Left lobe of liver (tissue), 2 donors: ENCODE data around the gene LCN2. TPM values are rescaled to one million over a fixed set of nuclear protein-coding genes. Genes with fewer than 3 reads are reported as not detected.
A peak's percentile ranks its signal among the peaks of the same experiment; 100 is the strongest.

Source experiments
- ATAC-seq: fragments of 200-7000 bp; cut with Tn5 transposase; one replicate; pipeline ENCODE4 v1.9.1; 2020; ENCODE audit warnings: mild to moderate bottlenecking, moderate library complexity
- DNase-seq: peaks from one replicate; pipeline ENCODE4 v3.0.0-alpha.2; 2020; ENCODE audit warnings: low spot score
- total RNA-seq: library from RNA; stranded (reverse); gene quantifications from one replicate; pipeline ENCODE4 v1.2.1, GENCODE V29; 2021
- donor health status: DM: no; HTN: no; CAD: no; lungs with moderate emphysema.
- donor health status: DM: no; HTN: yes; CAD: no.

Gene LCN2
- total RNA-seq, 1 donor from 2014 or later = 2.7 TPM

DNA sequence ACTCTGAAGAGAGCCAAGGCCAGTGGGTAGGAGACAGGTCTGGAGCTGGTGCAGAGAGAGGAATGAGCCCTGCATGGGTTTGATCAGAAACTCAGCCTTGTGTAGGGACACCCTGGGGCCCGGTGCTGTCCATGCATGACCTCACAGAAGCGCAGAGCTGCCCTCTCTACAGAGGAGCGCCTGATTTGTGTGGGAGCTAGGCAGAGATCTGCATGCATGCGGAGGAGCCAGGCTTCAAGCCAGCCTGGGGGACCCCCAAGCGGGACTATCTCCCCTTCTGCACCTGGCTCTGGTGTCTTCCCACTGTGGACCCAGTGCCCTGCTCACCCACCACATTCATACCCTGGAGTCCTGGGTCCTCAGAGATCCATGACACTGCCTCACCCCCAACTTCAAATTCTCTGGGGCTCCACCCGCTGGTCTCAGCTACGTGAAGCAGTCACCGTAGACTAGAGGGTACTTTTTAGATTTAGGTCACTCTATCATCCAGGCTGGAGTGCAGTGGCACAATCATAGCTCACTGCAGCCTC, 2.6 kb upstream of the LCN2 start:
- ATAC-seq (no peak), DNase-seq (no peak)

DNA sequence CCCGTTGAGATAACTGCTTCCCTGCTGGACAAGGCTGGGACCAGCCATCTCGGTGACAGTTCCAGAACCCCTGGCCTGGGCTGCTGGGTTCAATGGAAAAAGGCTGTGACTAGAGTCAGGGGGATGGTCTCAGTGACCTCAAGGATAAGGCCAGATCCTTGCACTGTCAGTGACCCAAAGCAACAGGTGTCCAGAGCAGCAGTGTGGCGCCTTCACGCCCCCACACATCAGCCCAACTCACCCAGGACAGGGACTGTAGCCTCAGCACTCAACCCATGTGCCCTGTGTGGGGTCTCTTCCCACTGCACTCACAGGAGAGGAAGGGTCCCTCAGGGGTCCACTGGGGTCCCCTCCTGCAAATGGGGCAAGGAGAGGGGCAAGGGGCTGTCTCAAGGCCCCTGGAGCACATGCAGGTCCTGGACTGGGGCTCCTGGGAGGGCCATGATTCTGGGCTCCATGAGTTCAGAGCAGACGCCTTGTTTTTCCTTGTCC, 698 bp upstream of the LCN2 start:
- DNase-seq (no peak), ATAC-seq (peak; percentile 3)

DNA sequence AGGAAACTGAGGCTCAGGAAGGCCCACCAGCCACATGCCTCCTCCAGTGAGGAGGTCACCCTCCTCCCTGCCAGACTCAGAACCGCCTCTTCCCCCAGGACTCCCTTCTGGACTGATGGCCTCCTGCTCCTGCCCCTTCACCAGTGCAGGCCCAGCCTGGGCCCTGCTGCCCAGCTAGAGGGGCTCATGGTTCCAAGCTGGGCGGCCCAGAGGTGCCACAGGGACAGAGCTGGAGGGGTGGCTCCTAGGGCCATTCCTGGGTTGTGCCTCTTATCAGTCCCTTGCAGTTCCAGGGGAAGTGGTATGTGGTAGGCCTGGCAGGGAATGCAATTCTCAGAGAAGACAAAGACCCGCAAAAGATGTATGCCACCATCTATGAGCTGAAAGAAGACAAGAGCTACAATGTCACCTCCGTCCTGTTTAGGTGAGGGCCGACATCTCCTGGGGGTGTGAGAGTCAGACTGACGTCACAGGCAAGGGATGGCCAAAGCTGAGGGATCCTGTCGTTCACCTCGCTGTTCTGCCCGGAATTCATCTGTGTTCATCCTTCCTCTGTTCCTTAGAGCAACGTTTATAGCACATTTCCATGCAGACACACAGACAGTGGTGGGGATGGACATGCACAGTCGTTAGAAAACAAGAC, 819 bp downstream of the LCN2 start:
- no peak for ATAC-seq
- DNase-seq = no peak

DNA sequence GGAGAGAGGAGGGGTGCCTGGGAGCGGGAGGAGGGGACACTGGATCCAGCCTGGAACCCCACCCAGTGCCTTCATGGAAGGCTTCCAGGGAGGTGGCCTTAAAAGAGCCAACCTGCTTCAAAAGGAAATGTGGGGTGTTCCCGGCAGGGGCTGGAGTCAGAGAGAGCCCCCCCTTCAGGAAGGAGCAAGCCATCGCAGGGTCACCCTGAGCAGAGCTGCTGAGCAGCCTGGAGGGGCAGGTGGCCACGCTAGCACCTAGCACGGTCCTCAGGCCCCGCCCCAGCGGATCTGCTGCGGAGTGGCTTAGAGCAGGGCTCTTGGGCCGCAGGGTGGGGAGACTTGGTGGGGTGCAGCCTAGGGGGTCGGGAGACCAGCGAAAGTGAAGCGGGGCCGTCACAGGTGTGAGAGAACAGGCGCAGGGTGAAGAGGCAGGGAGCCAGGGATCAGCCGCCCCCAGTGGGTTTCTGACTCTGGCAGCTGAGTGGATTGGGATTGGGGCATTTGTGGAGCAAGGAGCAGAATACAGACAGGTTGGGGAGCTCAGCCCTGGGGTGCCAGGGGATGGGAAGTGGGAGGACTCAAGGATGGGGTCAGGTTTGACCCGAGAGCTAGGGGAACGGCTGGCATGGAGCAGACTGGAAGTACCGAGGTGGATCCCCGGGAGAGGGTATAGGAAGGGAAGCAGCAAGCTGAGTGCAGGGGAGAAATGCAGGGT, 1.5 kb downstream of the LCN2 start:
- no peak for DNase-seq
- no peak for ATAC-seq

DNA sequence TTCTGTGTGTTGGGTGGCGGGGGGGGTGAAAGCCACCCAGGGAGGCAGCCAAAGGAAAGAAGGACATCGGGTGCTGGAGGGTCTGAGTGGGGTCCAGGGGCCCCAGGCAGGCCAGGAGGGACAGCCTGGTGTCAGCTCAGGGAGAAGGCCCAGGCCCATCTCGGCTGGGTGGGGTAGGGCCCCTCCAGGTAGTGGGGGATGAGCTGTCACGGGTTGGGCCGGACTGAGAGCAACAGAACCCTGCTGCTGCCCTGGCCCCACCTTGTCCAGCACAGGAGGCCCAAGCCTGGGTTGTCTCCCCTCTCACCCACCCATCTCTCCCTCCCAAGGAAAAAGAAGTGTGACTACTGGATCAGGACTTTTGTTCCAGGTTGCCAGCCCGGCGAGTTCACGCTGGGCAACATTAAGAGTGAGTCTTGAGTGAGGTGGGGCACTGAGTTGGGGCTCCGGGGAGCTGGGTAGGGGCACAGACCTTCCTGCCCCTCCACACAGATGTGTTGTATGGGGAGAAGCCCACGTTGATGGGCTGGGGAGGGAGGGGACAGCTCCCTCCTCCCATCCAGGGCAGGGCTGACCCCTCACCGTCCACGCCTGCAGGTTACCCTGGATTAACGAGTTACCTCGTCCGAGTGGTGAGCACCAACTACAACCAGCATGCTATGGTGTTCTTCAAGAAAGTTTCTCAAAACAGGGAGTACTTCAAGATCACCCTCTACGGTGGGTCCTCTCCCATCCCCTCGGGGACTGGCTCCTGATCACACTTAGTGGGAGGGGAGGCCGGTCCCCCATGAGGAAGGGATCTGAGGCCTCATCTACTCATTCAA, 2.3 kb downstream of the LCN2 start:
- no peak for ATAC-seq
- no peak for DNase-seq

DNA sequence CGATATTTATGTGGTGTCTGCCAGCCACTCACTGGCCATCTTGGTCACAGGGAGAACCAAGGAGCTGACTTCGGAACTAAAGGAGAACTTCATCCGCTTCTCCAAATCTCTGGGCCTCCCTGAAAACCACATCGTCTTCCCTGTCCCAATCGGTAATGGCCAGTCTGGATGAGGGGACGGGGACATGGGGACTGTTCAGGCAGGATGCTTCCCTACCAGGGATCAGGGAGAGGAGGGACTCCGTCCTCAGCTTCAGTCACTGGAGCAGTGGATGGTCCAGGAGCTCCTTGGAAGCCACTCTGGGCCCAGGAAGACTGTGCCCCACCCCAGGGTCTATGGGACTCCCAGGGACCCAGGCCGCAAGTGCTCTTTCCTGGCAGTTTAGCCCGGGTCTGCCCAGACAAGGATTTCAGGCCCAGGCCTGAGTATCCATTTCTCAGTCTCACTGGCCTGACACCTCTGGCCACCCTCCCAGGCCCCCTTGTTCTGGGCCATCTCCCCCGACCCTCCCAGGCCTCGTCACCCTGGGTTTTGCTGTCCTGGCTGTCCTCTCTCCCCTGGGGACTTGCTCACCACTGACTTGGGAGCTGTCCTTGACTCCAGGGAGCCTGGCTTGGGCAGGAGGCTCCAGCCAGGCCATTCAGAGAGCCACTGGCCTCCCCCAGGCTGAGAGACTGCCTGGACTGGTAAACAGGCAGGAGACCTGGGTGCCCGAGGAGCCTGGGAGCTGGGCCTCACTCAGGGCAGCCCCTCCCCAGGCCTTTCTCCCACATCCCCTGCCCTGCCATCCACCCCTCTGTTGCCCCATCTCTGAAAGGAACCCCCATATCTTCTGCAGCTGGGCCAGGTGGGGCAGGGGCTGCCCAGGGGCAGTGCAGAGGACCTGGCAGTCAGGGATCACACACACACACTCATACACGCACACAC, 3.1 kb downstream of the LCN2 start:
- DNase-seq (no peak), ATAC-seq (no peak)

DNA sequence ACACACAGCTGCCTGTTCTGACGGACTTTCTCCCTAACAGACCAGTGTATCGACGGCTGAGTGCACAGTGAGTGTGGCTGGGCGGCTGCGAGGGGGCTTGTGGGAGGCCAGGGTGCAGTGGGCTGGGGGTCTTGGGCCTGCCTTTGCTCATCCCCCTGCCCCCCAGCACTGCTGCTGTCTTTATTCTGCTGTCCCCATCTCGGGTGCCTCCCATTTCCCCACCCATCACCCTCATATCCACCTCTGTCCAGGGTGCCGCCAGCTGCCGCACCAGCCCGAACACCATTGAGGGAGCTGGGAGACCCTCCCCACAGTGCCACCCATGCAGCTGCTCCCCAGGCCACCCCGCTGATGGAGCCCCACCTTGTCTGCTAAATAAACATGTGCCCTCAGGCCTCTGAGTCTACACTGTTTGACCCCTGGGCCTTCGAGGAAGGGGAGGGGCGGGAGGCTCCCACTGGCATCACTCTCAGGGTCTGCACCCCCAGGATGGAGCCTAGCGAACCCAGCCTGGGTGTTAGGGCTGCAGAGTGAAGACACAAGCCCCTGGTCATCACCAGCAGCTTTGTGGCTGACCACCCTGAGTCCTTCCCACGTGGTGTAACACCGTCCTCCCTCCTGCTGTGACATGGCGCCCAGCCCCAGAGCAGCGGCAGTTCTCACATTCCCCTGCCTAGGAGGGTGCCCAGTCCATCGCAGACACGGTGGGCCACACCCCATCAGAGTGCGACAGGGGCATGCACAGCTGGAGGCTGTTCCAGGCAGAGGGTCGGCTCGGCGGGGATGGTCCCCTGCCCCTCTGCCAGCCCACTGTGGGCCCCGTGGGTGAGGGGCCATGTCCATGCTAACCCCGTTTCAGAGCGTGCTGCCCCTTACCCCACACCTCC, 4.0 kb downstream of the LCN2 start:
- DNase-seq = no peak
- ATAC-seq = no peak

DNA sequence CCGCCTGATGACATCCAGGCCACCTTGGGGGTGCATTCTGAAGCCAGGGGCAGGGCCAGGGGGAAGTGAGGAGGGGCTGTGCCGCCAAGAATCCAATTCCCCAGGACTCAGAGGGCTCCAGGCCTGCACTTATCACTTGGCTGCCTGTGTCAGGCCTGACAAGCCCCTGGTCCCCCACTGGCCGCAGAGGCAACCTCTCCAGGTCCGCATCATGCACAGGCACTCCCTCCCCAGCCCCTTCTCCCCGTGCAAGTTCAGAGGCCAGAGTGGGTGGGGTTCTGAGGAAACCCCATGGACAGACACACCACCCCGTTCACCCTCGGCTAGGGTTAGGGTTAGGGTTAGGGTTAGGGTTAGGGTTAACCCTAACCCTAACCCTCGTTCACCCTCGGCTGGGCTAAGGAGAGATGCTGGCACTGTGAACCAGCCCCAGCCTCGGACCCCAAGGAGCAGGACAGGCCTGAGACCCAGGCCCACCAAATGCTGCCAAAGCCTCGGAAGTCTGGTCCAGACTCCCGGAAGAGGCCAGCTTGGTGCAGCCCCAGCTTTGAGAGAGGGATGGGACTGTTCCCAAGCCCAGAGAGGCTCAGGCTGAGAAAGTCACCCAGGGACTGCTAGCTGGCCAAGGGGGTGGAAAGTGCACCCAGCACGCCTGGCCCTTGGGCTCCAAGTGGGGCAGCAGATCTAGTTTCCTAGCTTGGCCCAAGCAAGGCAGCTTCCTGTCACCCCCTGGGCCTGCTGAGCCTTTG, 4.9 kb downstream of the LCN2 start:
- DNase-seq = no peak
- ATAC-seq = no peak

DNA sequence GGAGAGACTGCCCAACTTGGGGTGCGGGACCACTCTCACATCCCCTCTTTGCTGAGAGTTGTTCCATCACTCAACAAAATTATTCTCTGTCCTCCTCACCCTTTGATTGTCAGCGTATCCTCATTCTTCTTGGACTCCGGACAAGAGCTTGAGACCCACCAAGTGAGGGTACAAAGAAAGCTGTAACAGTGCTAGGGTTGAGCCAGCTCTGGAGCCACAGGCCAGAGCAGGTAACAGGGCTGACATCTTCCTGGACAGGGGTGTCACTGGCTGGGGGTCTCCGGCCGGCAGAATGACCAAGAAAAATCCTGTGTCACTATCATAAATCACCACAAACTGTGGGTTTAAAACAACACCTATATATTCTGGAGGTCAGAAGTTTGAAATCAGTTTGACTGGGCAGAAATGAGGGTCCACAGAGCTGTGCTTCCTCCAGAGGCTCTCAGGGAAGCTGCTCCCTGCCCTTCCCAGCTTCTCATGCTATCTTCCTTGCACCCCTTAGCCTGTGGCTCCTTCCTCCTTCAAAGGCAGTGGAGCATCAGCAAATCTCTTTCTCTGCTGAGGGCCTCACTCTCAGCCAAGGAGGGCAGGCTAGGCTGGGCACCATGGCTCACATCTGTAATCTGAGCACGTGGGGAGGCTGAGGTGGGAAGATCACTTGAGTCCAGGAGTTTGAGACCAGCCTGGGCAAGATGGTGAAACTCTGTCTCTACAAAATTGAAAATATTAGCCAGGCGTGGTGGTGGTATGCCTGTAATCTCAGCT, 6.7 kb downstream of the LCN2 start:
- no peak for ATAC-seq
- DNase-seq = no peak

DNA sequence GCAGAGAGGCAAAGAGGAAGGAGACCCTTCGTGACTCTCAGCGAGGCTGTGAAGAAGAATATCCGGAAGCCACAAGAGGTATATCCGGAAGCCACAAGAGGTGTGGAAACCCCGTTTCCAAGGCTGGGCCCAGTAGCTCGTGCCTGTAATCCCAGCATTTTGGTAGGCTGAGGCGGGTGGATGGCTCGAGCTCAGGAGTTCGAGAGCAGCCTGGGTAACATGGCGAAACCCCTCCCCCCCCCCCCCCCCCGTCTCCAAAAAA, 10.2 kb downstream of the LCN2 start:
- ATAC-seq (no peak), DNase-seq (no peak)

DNA sequence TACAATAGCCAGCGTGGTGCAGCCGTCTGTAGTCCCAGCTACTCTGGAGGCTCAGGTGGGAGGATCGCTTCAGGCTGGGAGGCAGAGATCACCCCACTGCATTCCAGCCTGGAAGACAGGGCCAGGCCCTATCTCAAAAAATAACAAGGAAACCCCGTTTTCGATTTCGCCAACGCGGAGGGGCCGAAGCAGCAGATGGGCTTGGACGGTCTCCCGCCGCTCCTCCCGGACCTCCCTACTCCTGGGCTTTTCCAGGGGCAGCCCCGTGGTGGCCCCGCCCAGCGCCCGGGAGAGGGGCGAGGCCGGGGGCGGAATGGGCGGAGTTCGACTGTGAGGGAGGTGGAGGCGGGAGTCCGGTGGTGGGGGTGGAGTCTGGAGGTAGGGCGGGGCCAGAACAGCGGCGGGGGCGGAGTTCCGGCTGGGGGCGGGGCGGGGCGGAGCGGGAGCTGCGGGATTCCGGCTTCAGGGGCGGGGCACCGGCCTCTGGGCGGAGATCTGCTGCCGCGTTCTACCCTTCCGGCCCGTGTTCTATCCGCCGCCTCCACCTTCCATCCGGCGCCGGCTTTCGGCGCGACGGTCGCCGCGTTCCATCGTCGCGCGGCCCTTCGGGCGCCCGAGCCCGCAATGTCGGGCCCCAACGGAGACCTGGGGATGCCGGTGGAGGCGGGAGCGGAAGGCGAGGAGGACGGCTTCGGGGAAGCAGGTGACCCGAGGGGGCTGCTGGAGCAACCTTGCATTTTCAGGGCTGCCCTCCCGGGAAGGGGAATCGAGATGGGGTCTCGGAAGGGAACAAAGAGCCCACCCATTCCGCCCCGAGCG, 10.7 kb downstream of the LCN2 start, which contains the start of gene BBLN:
Gene BBLN, plus strand, starts transcription at position 482 of the 819 bp plus-strand sequence. Its CDS starts 143 bp downstream, at position 625.
- peak; percentile 95 for ATAC-seq

DNA sequence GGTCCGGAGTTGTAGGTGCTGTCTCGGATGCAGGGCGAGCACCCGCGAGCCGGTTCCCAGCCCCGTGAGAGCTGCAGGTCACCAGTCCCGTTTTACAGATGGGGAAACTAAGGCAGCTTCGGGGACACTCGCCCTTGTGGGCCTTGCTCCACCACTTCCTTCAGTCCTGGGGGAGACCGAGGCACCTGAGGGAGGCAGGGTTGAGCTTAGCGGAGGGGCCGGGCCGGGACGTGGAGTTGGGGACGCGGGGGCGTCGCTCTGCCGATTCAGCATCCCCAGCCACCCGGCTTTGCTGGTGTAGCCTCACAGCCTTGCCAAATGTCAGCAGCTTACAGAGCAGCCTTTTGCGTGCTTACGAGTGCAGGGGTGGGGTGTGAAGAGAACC, 11.3 kb downstream of the LCN2 start:
- ATAC-seq (peak; percentile 1), DNase-seq (no peak)

More for the DNA sequence above, 10.7 kb downstream of the LCN2 start, which contains the start of gene BBLN:
- peak; percentile 97 for DNase-seq

DNA sequence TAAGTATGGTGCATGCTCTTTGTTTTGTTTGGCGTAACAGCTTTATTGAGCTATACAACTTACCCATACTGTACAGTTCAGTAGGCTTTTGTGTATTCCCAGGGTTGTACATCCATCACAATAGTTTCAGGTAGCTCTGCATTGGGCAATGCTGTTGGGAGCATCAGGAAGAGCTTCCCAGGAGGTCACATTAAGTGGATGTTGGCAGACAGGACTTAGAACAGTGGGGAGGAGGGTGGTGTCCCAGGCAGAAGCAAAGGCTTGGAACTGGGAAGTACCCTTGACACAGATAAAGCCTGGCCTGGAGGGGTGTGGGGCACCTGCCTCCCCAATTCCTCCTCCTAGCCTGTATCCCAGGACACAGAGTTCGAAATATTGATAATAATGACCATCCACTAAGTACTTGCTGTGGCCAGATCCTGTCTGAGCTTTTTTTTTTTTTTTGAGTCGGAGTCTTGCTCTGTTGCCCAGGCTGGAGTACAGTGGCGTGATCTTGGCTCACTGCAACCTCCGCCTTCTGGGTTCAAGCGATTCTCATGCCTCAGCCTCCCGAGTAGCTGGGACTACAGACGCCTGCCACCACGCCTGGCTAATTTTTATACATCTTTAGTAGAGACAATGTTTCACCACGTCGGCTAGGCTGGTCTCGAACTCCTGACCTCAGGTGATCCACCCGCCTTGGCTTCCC, 12.1 kb downstream of the LCN2 start:
- ATAC-seq = no peak

DNA sequence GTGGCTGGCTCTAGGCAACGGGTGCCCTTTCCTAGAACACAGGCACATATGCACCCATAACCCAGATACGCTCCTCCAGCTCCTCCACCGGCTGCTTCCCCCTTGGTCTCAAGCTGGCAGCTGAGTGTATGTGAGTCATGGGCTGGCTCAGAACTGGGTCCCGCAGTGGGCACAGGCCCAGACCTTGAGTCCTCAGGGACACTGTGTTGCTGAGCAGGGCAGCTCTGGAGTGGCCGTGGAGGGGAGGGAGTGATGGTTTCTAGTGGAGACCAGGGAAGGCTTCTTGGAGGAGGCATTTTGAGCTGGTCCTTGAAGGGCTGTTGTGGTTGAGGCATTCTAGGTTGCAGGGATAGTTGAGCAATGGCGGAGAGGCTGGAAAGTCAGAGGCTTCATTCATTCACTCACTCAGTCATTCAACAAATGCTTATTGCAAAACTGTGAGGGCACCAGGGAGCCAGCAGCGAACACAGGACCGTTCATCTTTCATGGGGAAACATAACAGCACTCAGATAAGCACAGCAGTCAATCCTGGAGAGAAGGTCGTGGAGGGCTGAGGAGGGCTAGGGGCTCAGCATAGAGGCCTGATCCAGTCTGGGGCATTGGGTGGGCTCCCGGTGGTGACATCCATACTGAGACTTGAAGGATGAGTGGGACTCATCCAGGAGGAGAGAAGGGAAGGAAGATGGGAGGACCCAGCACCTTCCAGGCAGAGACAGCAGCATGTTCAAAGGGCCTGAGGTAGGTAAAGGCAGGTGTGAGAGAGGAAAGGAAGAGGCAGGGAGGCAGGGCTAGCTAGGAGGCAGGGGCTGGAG, 13.2 kb downstream of the LCN2 start:
- ATAC-seq = no peak
- no peak for DNase-seq

More for the DNA sequence above, 12.1 kb downstream of the LCN2 start:
- no peak for DNase-seq

DNA sequence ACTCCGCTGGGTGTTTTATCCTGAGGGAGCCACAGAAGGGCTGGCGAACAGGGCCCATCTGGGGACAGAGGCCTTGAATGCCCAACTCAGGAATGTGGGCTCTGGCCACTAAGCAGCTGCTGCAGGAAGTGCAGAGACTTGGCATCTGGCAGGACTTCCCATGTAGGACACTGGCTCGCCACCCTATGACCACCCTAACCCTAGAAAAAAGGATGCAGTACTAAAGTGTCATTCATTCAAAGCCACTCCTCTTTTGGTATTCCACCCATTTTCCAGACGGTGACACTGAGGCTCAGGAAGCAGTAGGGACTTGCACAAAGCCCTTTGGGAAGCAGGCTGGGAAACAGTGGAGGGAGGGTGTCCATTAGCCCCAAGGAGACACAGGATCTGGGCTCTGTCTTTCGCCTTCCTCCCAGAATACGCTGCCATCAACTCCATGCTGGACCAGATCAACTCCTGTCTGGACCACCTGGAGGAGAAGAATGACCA, 13.8 kb downstream of the LCN2 start:
- ATAC-seq (no peak), DNase-seq (no peak)
